Smooth muscle cell (in vitro differentiated cells): ENCODE results near the gene IRF1. TPM values are rescaled to one million over a fixed set of nuclear protein-coding genes. Genes with fewer than 3 reads are reported as not detected.

Source experiments
- DNase-seq: peaks from one replicate; lab custom pipeline; 2025; ENCODE audit not compliant: unreplicated experiment; lab: John Stamatoyannopoulos, UW
- H2AFZ ChIP-seq: fragments of 200-600 bp; sonication (generic); 2 replicates; pipeline ENCODE4 v1.6.0; 2016; ENCODE audit warnings: antibody characterized with exemption, low read depth, mild to moderate bottlenecking
- H3F3A ChIP-seq: fragments of 200-600 bp; sonication (generic); 2 replicates; pipeline ENCODE4 v1.6.0; 2017; ENCODE audit warnings: antibody characterized with exemption, low read depth
- H3K27ac ChIP-seq: fragments of 200-600 bp; sonication (generic); 2 replicates; pipeline ENCODE4 v1.5.1; 2016; ENCODE audit warnings: low read depth, mild to moderate bottlenecking
- H3K27me3 ChIP-seq: fragments of 200-600 bp; sonication (generic); 2 replicates; pipeline ENCODE4 v1.6.1; 2016; ENCODE audit warnings: low read depth, mild to moderate bottlenecking
- H3K36me3 ChIP-seq: fragments of 200-600 bp; sonication (generic); 2 replicates; pipeline ENCODE4 v1.5.1; 2016; ENCODE audit warnings: low read depth
- H3K4me1 ChIP-seq: fragments of 200-600 bp; sonication (generic); 2 replicates; pipeline ENCODE4 v1.5.1; 2016; ENCODE audit warnings: low read depth
- H3K4me2 ChIP-seq: fragments of 200-600 bp; sonication (generic); 2 replicates; pipeline ENCODE4 v1.6.0; 2016; ENCODE audit warnings: mild to moderate bottlenecking
- H3K4me3 ChIP-seq: fragments of 200-600 bp; sonication (generic); 2 replicates; pipeline ENCODE4 v1.5.1; 2016; ENCODE audit warnings: mild to moderate bottlenecking
- H3K79me2 ChIP-seq: fragments of 200-600 bp; sonication (generic); 2 replicates; pipeline ENCODE4 v1.6.0; 2016; ENCODE audit warnings: low read depth, mild to moderate bottlenecking
- H3K9ac ChIP-seq: fragments of 200-600 bp; sonication (generic); 2 replicates; pipeline ENCODE4 v1.6.0; 2016; ENCODE audit warnings: low read depth
- H3K9me3 ChIP-seq: fragments of 200-600 bp; sonication (generic); replicated peaks from 2 replicates; pipeline ENCODE4 v1.5.1; 2016; ENCODE audit warnings: low read depth
- H4K20me1 ChIP-seq: fragments of 200-600 bp; sonication (generic); 2 replicates; pipeline ENCODE4 v1.6.0; 2016; ENCODE audit warnings: low read depth
- WGBS: methylation state at CpG from one replicate; pipeline ENCODE4 v1.1.7; 2016; ENCODE audit warnings: low lambda C conversion rate; 5-methylcytosine and 5-hydroxymethylcytosine counted together
- polyA plus RNA-seq: library from polyadenylated mRNA; unstranded; fragments of >200 nt; fragmentation: Nextera tagmentation; extraction: Ambion mirVana; gene quantifications from 2 replicates; pipeline ENCODE4 v1.2.1, GENCODE V29; 2016
- total RNA-seq: library from RNA; depleted of rRNA; stranded (reverse); fragments of >200 nt; gene quantifications from 2 replicates; pipeline ENCODE4 v1.2.3, GENCODE V29; 2014
- TF ChIP-seq, protein P1 (sequence below): fragments of 200-600 bp; sonication (generic); IDR thresholded peaks from 2 replicates; pipeline ENCODE4 v1.5.1; 2017; ENCODE audit warnings: borderline replicate concordance, mild to moderate bottlenecking, antibody characterized with exemption; ENCODE audit not compliant: insufficient read depth, poor library complexity, severe bottlenecking

The IRF1 gene
- total and polyA plus RNA-seq, 2 experiments from 2014 or later, result 15.7 to 19.1 TPM

DNA sequence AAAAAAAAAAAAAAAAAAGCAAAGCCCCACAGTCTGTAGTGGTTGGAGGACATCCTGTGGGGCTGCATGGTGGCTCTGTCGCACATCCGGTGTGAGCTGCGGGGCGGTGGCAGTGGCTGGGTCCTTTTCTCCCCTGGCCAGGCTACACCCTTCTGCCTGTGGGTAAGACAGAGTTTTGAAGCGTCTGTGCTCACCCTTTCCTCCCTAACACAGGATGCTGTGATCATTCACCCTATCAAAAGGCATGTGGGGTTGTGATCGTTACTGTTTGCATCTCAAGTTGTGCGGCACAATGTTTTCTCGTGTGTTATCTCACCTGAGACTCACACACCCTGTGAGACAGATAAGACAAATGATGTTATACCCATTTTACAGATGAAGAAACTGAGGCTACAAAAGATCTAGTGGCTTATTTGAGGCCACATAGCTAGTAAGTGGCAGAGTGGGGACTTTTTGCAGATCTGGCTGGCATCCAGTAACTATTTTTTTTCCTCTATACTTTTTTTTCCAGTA is 17.5 kb downstream of the IRF1 start:
- DNase-seq, result no peak
- Histone ChIP-seq H3K4me1 (peaks cover 5% of the 10 kb centered on the region), H3K4me2 (no peak overlapping the region), H3K9me3 (no peaks in the 10 kb centered on the region), H3K27ac (no peak overlapping the region), H3K4me3 (no peak overlapping the region), H2AFZ (no peak overlapping the region), H3K36me3 (no peaks in the 10 kb centered on the region), H3F3A (no peaks in the 10 kb centered on the region), H3K9ac (no peak overlapping the region), H3K79me2 (no peaks in the 10 kb centered on the region), H3K27me3 (no peaks in the 10 kb centered on the region), H4K20me1 (no peaks in the 10 kb centered on the region)
- TF ChIP-seq, protein P1, sequence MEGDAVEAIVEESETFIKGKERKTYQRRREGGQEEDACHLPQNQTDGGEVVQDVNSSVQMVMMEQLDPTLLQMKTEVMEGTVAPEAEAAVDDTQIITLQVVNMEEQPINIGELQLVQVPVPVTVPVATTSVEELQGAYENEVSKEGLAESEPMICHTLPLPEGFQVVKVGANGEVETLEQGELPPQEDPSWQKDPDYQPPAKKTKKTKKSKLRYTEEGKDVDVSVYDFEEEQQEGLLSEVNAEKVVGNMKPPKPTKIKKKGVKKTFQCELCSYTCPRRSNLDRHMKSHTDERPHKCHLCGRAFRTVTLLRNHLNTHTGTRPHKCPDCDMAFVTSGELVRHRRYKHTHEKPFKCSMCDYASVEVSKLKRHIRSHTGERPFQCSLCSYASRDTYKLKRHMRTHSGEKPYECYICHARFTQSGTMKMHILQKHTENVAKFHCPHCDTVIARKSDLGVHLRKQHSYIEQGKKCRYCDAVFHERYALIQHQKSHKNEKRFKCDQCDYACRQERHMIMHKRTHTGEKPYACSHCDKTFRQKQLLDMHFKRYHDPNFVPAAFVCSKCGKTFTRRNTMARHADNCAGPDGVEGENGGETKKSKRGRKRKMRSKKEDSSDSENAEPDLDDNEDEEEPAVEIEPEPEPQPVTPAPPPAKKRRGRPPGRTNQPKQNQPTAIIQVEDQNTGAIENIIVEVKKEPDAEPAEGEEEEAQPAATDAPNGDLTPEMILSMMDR, result no peak
- WGBS, result 91% methylated on average over 8 of the region's 8 CpGs

DNA sequence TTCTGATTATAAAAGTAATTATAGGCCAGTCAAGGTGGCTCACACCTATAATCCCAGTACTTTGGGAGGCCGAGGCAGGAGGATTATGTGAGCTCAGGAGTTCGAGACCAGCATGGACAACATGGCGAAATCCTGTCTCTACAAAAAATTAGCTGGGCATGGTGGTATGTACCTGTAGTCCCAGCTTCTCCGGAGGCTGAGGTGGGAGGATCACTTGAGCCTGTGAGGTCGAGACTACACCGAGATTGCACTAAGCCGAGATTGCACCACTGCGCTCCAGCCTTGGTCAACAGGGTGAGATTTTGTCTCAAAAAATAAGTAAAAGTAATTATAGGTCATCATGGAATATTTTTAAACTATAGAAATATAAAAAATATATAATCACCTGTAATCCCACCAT is 18.1 kb downstream of the IRF1 start:
- Histone ChIP-seq H3K36me3 (no peaks in the 10 kb centered on the region), H2AFZ (no peak overlapping the region), H3K27me3 (no peaks in the 10 kb centered on the region), H3K4me3 (no peak overlapping the region), H4K20me1 (no peaks in the 10 kb centered on the region), H3K79me2 (no peaks in the 10 kb centered on the region), H3F3A (no peaks in the 10 kb centered on the region), H3K9ac (no peak overlapping the region), H3K4me1 (peaks cover 5% of the 10 kb centered on the region), H3K27ac (no peak overlapping the region), H3K4me2 (no peak overlapping the region), H3K9me3 (no peaks in the 10 kb centered on the region)
- DNase-seq, result no peak
- WGBS, result 97% methylated on average over 8 of the region's 8 CpGs
- TF ChIP-seq, protein P1, result no peak

DNA sequence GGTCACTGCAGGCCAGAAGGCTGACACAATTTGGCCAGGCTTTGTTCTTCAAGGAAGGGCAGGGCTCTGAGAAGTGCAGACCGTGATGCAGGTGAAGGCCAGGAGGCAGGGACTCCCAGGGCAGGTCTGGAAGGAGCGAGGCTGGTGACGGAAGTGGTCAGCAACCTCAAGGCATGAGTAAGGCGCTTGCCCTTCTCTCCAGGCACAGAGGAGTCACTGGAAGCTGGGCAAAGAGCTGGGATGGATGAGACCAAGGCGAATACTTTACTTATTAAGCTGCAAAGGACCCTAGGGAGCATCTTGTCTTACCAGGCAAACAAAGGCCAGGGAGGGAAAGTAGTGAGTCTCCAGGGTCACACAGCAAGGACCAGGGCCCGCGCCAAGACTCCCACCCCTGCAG is 18.6 kb downstream of the IRF1 start:
- H3K4me2 ChIP-seq, result no peak overlapping the region
- DNase-seq, result no peak
- no peaks in the 10 kb centered on the region for H3F3A ChIP-seq
- H3K36me3 ChIP-seq, result no peaks in the 10 kb centered on the region
- 95% methylated on average over 7 of the region's 7 CpGs for WGBS
- H3K27me3 ChIP-seq, result no peaks in the 10 kb centered on the region
- H3K9ac ChIP-seq, result no peak overlapping the region
- H3K79me2 ChIP-seq, result no peaks in the 10 kb centered on the region
- H3K4me3 ChIP-seq, result no peak overlapping the region
- no peaks in the 10 kb centered on the region for H4K20me1 ChIP-seq
- no peak overlapping the region for H3K27ac ChIP-seq
- no peaks in the 10 kb centered on the region for H3K9me3 ChIP-seq
- TF ChIP-seq, protein P1, result no peak
- H3K4me1 ChIP-seq, result peaks cover 5% of the 10 kb centered on the region
- H2AFZ ChIP-seq, result no peak overlapping the region

DNA sequence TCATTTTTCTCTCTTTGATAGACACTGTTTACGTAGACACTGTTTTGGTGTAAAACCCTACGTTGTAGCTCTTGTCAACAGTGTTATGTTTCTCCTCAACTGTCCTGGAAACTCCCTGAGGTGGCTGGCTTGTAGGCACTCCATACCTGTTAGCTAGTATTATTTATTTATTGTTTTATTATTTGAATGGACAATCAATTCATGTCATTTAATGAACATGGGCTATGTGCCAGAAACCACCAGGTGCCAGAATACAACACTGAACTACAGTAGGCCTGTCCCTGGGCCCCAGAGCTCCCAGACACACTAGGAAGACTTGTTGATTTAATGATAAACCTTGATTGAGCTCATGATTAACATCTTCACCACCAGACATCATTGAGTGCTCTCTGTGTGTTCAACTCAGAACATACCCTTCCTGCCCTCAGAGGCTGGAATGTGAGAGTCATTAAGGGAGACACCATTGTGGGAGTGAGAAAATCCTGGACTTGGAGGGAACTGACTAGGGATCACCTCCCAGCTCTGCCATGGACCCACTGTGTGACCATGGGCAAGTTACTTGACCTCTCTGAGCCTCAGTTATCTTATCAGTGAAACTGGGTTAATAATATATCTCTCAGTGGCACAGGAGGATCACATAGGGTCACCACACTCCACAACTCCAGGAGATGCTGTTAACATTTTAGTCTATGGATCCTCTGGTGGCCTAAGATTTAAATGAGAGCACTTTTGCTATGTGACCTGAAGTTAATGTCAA is 19.2 kb downstream of the IRF1 start:
- Histone ChIP-seq H3K79me2 (no peaks in the 10 kb centered on the region), H3K36me3 (no peaks in the 10 kb centered on the region), H3K4me3 (no peak overlapping the region), H3F3A (no peaks in the 10 kb centered on the region), H3K27ac (no peak overlapping the region), H3K4me2 (no peak overlapping the region), H3K9ac (no peak overlapping the region), H2AFZ (no peak overlapping the region), H3K27me3 (no peaks in the 10 kb centered on the region), H3K9me3 (no peaks in the 10 kb centered on the region), H4K20me1 (no peaks in the 10 kb centered on the region), H3K4me1 (peaks cover 5% of the 10 kb centered on the region)
- 90% methylated on average over 2 of the region's 2 CpGs for WGBS
- DNase-seq, result no peak
- TF ChIP-seq, protein P1, result no peak
